IPS-18c (cell line): ENCODE results near the gene RBBP7.

ENCODE experiments used
- H3K4me3 ChIP-seq: 2 replicates; pipeline ENCODE4 v1.7.0; 2013; ENCODE audit warnings: low read depth, mild to moderate bottlenecking, low read length, moderate library complexity; ENCODE audit not compliant: insufficient read depth
- H3K9me3 ChIP-seq: one replicate; pipeline ENCODE4 v1.6.1; 2013; ENCODE audit warnings: mild to moderate bottlenecking, low read length, moderate library complexity; ENCODE audit not compliant: control insufficient read depth, insufficient read depth

Gene RBBP7

GRCh38 chrX:16839219-16839851 lies 30.8 kb downstream of the RBBP7 start:
- H3K9me3 ChIP-seq = no peaks in the 10 kb centered on the region
- no peak overlapping the region for H3K4me3 ChIP-seq

- Histone ChIP-seq H3K9me3 (no peaks in the 10 kb centered on the region), H3K4me3 (no peak overlapping the region)
Measured at GRCh38 chrX:16838202-16839066, 31.7 kb downstream of the RBBP7 start.

- H3K9me3 ChIP-seq = no peaks in the 10 kb centered on the region
Measured at GRCh38 chrX:16836371-16836770, 33.8 kb downstream of the RBBP7 start.

GRCh38 chrX:16834806-16835205 lies 35.4 kb downstream of the RBBP7 start:
- Histone ChIP-seq H3K9me3 (no peaks in the 10 kb centered on the region), H3K4me3 (no peak overlapping the region)

More at GRCh38 chrX:16836371-16836770, 33.8 kb downstream of the RBBP7 start:
- H3K4me3 ChIP-seq = no peak overlapping the region

- Histone ChIP-seq H3K9me3 (no peaks in the 10 kb centered on the region), H3K4me3 (no peak overlapping the region)
Measured at GRCh38 chrX:16832301-16832700, 37.9 kb downstream of the RBBP7 start.

- no peak overlapping the region for H3K4me3 ChIP-seq
Measured at GRCh38 chrX:16828124-16828908, 41.8 kb downstream of the RBBP7 start.

GRCh38 chrX:16827225-16827624 lies 42.9 kb downstream of the RBBP7 start:
- H3K4me3 ChIP-seq = no peak overlapping the region

More at GRCh38 chrX:16828124-16828908, 41.8 kb downstream of the RBBP7 start:
- H3K9me3 ChIP-seq = no peaks in the 10 kb centered on the region

GRCh38 chrX:16826207-16826606 lies 44.0 kb downstream of the RBBP7 start:
- no peak overlapping the region for H3K4me3 ChIP-seq
- no peaks in the 10 kb centered on the region for H3K9me3 ChIP-seq

More at GRCh38 chrX:16827225-16827624, 42.9 kb downstream of the RBBP7 start:
- H3K9me3 ChIP-seq = no peaks in the 10 kb centered on the region

- no peaks in the 10 kb centered on the region for H3K9me3 ChIP-seq
- H3K4me3 ChIP-seq = no peak overlapping the region
Measured at GRCh38 chrX:16825264-16826035, 44.7 kb downstream of the RBBP7 start.

GRCh38 chrX:16822723-16823122 lies 47.4 kb downstream of the RBBP7 start:
- H3K4me3 ChIP-seq = no peak overlapping the region
- no peaks in the 10 kb centered on the region for H3K9me3 ChIP-seq

GRCh38 chrX:16819634-16820033 lies 50.5 kb downstream of the RBBP7 start:
- no peaks in the 10 kb centered on the region for H3K9me3 ChIP-seq
- H3K4me3 ChIP-seq = no peak overlapping the region

GRCh38 chrX:16814597-16814996 lies 55.6 kb downstream of the RBBP7 start:
- no peak overlapping the region for H3K4me3 ChIP-seq
- H3K9me3 ChIP-seq = no peaks in the 10 kb centered on the region

GRCh38 chrX:16807976-16808542 lies 62.1 kb downstream of the RBBP7 start:
- Histone ChIP-seq H3K9me3 (no peaks in the 10 kb centered on the region), H3K4me3 (no peak overlapping the region)

- no peaks in the 10 kb centered on the region for H3K9me3 ChIP-seq
- H3K4me3 ChIP-seq = no peak overlapping the region
Measured at GRCh38 chrX:16807548-16807947, 62.6 kb downstream of the RBBP7 start.

GRCh38 chrX:16804923-16805464 lies 65.2 kb downstream of the RBBP7 start:
- no peak overlapping the region for H3K4me3 ChIP-seq

GRCh38 chrX:16797841-16798240 lies 72.3 kb downstream of the RBBP7 start:
- Histone ChIP-seq H3K4me3 (no peak overlapping the region), H3K9me3 (no peaks in the 10 kb centered on the region)

More at GRCh38 chrX:16804923-16805464, 65.2 kb downstream of the RBBP7 start:
- H3K9me3 ChIP-seq = no peaks in the 10 kb centered on the region
